ENCODE data around the gene LPIN1. TPM values are rescaled to one million over a fixed set of nuclear protein-coding genes. Genes with fewer than 3 reads are reported as not detected.
A peak's percentile ranks its signal among the peaks of the same experiment; 100 is the strongest.

The LPIN1 gene
- total RNA-seq, 2 experiments from 2014 or later, result 31.9 to 36.5 TPM

GRCh38 chr2:11753452-11753885, 7.0 kb downstream of the LPIN1 start:
- Mint-ChIP-seq H3K9me3 (no peaks in the 10 kb centered on the region), H3K4me1 (ENCODE audit: low read depth) (peaks cover 88% of the 10 kb centered on the region), H3K36me3 (ENCODE audit: low read depth) (peaks cover 9% of the 10 kb centered on the region), H3K4me3 (peak overlapping the region; percentile 76), H3K27ac (peak overlapping the region; percentile 97), H3K27me3 (no peaks in the 10 kb centered on the region)
- ChIA-PET CTCF (interaction anchor here (0.9 to 3.6 kb wide), 14 partner anchors 9 to 63 kb away, joined by 3 to 29 read pairs (median 5); no protein-coding TSS in a partner anchor), POLR2A (interaction anchor here (0.6 to 3.1 kb wide), 7 partner anchors 9 to 56 kb away, joined by 3 to 19 read pairs (median 5); partner anchors contain the start of gene LPIN1)
- peak; percentile 46 for ATAC-seq
- no peak for TF ChIP-seq CTCF (IDR thresholded peaks at IDR 0.05)
- intact Hi-C loops (cut with micrococcal nuclease), result no loop called here
- DNase-seq, result peak; percentile 65

- Mint-ChIP-seq H3K4me1 (ENCODE audit: low read depth) (peaks cover 88% of the 10 kb centered on the region), H3K4me3 (peak overlapping the region; percentile 76), H3K27ac (peak overlapping the region; percentile 97), H3K9me3 (peaks cover 3% of the 10 kb centered on the region), H3K27me3 (no peaks in the 10 kb centered on the region), H3K36me3 (ENCODE audit: low read depth) (peaks cover 14% of the 10 kb centered on the region)
- TF ChIP-seq CTCF (IDR thresholded peaks at IDR 0.05), result no peak
- peak; percentile 73 for ATAC-seq
- POLR2A ChIA-PET, result interaction anchor here (0.6 to 3.1 kb wide), 8 partner anchors 9 to 32 kb away, joined by 3 to 19 read pairs (median 5); partner anchors contain the start of gene LPIN1
- peak; percentile 89 for DNase-seq
- intact Hi-C loops (cut with micrococcal nuclease), result loop anchor here (1.0 kb wide), 1 partner anchor 24 kb away; no protein-coding TSS in a partner anchor
- CTCF ChIA-PET, result interaction anchor here (0.9 to 3.6 kb wide), 16 partner anchors 7 to 64 kb away, joined by 3 to 29 read pairs (median 4); partner anchors contain the start of gene LPIN1
Observed at GRCh38 chr2:11753886-11754699, 7.7 kb downstream of the LPIN1 start.

GRCh38 chr2:11754700-11755015, 8.2 kb downstream of the LPIN1 start:
- POLR2A ChIA-PET, result interaction anchor here (0.7 to 3.1 kb wide), 6 partner anchors 10 to 33 kb away, joined by 3 to 19 read pairs (median 10); partner anchors contain the start of gene LPIN1
- Mint-ChIP-seq H3K36me3 (ENCODE audit: low read depth) (peaks cover 17% of the 10 kb centered on the region), H3K4me3 (peak overlapping the region; percentile 76), H3K27ac (peak overlapping the region; percentile 97), H3K9me3 (peaks cover 3% of the 10 kb centered on the region), H3K27me3 (no peaks in the 10 kb centered on the region), H3K4me1 (ENCODE audit: low read depth) (peaks cover 85% of the 10 kb centered on the region)
- DNase-seq, result no peak
- TF ChIP-seq CTCF (IDR thresholded peaks at IDR 0.05), result no peak
- CTCF ChIA-PET, result interaction anchor here (1.2 to 3.6 kb wide), 9 partner anchors 8 to 62 kb away, joined by 3 to 29 read pairs (median 9); partner anchors contain the start of gene LPIN1
- intact Hi-C loops (cut with micrococcal nuclease), result loop anchor here (1.0 kb wide), 1 partner anchor 24 kb away; no protein-coding TSS in a partner anchor
- peak; percentile 4 for ATAC-seq

- intact Hi-C loops (cut with micrococcal nuclease), result no loop called here
- Mint-ChIP-seq H3K27me3 (no peaks in the 10 kb centered on the region), H3K27ac (peak overlapping the region; percentile 84), H3K36me3 (ENCODE audit: low read depth) (peaks cover 22% of the 10 kb centered on the region), H3K4me3 (no peak overlapping the region), H3K9me3 (peaks cover 3% of the 10 kb centered on the region), H3K4me1 (ENCODE audit: low read depth) (peaks cover 81% of the 10 kb centered on the region)
- ChIA-PET POLR2A (interaction anchor here (0.6 to 1.9 kb wide), 5 partner anchors 10 to 1459 kb away, joined by 3 to 10 read pairs (median 3); no protein-coding TSS in a partner anchor), CTCF (interaction anchor here (1.0 to 3.3 kb wide), 11 partner anchors 10 to 69 kb away, joined by 3 to 21 read pairs (median 5); no protein-coding TSS in a partner anchor)
- TF ChIP-seq CTCF (IDR thresholded peaks at IDR 0.05), result no peak
- ATAC-seq (no peak), DNase-seq (no peak)
Observed at GRCh38 chr2:11757101-11757500, 10.7 kb downstream of the LPIN1 start.
